Uterus (tissue), 2 donors: ENCODE measurements around the gene CDIPT.

Experiments used
- POLR2A ChIP-seq, 2 donors: fragments of 450-650 bp; IDR thresholded peaks; one replicate each; pipeline ENCODE4 v1.6.1; 2016; ENCODE audit warnings: antibody characterized with exemption in 2 of 2, mild to moderate bottlenecking in 1 of 2, moderate library complexity in 1 of 2
- TF ChIP-seq, protein P1 (sequence below), 4 experiments: fragments of 200-600 bp in 2 of 4; fragments of 450-650 bp in 2 of 4; sonication (generic) in 2 of 4; IDR thresholded peaks; one replicate each; pipeline ENCODE4 v1.5.1; 2016 to 2019; ENCODE audit warnings: antibody characterized with exemption in 4 of 4, mild to moderate bottlenecking in 2 of 4, moderate library complexity in 1 of 4

DNA sequence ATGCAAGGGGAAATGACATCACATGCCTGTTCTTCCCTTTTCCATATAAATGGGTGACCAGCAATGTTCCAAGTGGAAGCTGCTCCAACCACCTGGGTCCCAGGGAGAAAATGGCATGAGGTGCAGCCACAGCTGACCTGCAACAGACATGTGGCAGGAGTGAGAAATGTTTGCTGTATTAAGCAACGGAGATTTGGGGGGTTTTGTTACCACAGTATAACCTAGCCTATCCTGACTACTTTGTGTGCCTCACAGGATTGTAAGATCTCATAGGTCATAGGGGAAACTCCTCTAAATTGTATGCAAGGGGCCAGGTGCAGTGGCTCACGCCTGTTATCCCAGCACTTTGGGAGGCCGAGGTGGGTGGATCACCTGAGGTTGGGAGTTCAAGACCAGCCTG lies 12.0 kb downstream of the CDIPT start:
- TF ChIP-seq POLR2A (IDR thresholded peaks at IDR 0.05) = no peak
- TF ChIP-seq, protein P1, sequence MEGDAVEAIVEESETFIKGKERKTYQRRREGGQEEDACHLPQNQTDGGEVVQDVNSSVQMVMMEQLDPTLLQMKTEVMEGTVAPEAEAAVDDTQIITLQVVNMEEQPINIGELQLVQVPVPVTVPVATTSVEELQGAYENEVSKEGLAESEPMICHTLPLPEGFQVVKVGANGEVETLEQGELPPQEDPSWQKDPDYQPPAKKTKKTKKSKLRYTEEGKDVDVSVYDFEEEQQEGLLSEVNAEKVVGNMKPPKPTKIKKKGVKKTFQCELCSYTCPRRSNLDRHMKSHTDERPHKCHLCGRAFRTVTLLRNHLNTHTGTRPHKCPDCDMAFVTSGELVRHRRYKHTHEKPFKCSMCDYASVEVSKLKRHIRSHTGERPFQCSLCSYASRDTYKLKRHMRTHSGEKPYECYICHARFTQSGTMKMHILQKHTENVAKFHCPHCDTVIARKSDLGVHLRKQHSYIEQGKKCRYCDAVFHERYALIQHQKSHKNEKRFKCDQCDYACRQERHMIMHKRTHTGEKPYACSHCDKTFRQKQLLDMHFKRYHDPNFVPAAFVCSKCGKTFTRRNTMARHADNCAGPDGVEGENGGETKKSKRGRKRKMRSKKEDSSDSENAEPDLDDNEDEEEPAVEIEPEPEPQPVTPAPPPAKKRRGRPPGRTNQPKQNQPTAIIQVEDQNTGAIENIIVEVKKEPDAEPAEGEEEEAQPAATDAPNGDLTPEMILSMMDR (IDR thresholded peaks at IDR 0.05) = no peak
